Endothelial cell of umbilical vein (primary cell): Measurements from ENCODE around the gene METTL15. TPM values are rescaled to one million over a fixed set of nuclear protein-coding genes. Genes with fewer than 3 reads are reported as not detected.
"Not testable (repeated sequence)": the region's sequence is repeated elsewhere in the genome, so short reads cannot be mapped to it uniquely, and the experiment has no call there.

Source experiments
- BruUV-seq: library from RNA; stranded (reverse); fragments of 400-500 nt; replicated peaks from 2 replicates; lab custom pipeline; 2021; lab: Mats Ljungman, UMichigan
- CTCF ChIA-PET: fragments of 300-600, 350-600 bp; sonication (Branson Sonifier 250); formaldehyde crosslinking; loops from one replicate; lab custom pipeline; 2021; ENCODE audit warnings: antibody characterized with exemption, inconsistent platforms; lab: Charles Lee
- POLR2A ChIA-PET: fragments of 300-600, 350-600 bp; sonication (Branson Sonifier 250); formaldehyde crosslinking; loops from one replicate; lab custom pipeline; 2021; ENCODE audit warnings: antibody characterized with exemption, inconsistent platforms; lab: Charles Lee
- DNase-seq: peaks from one replicate; pipeline ENCODE4 v3.0.0-alpha.2; 2011; ENCODE audit warnings: low read depth, low spot score
- FAIRE-seq: peaks from 2 replicates; lab custom pipeline; 2011; peaks lifted over from hg19 to GRCh38; lab: Jason Lieb, UNC
- H2AFZ ChIP-seq: 2 replicates; pipeline ENCODE4 v1.6.0; 2012; ENCODE audit warnings: low read depth, low read length, control low read depth, inconsistent platforms
- H3K27ac ChIP-seq: 2 replicates; pipeline ENCODE4 v1.5.1; 2011; ENCODE audit warnings: low read depth, mild to moderate bottlenecking, control low read depth, low read length, moderate library complexity; ENCODE audit not compliant: insufficient read depth
- H3K27me3 ChIP-seq, 2 experiments: 2 replicates each; pipeline versions ENCODE4 v1.6.0 to v1.6.1; 2011; ENCODE audit warnings: low read length in 2 of 2, mixed read lengths in 1 of 2; ENCODE audit not compliant: control insufficient read depth in 2 of 2, insufficient read depth in 2 of 2
- H3K36me3 ChIP-seq, 2 experiments: 2 replicates in 1 of 2; 3 replicates in 1 of 2; pipeline ENCODE4 v1.5.1; 2011; ENCODE audit warnings: low read length in 2 of 2, mild to moderate bottlenecking in 1 of 2, moderate library complexity in 1 of 2; ENCODE audit not compliant: control insufficient read depth in 2 of 2, insufficient read depth in 2 of 2; ENCODE audit errors: extremely low read depth in 1 of 2
- H3K4me1 ChIP-seq: 3 replicates; pipeline ENCODE4 v1.5.1; 2011; ENCODE audit warnings: mild to moderate bottlenecking, low read length; ENCODE audit not compliant: control insufficient read depth, insufficient read depth; ENCODE audit errors: extremely low read depth
- H3K4me2 ChIP-seq: 2 replicates; pipeline ENCODE4 v1.6.1; 2011; ENCODE audit warnings: low read length, control low read depth, mixed read lengths; ENCODE audit not compliant: insufficient read depth
- H3K4me3 ChIP-seq, 3 experiments: fragments of 200-600 bp in 1 of 3; sonication (generic), shearing (Covaris generic) in 1 of 3; replicated peaks in 1 of 3; 2 replicates each; pipeline ENCODE4 v1.5.1; 2011 to 2016; ENCODE audit warnings: control low read depth in 3 of 3, low read length in 3 of 3, mild to moderate bottlenecking in 2 of 3, inconsistent platforms in 1 of 3, low read depth in 1 of 3, moderate library complexity in 1 of 3; ENCODE audit not compliant: insufficient read depth in 1 of 3
- H3K79me2 ChIP-seq: 2 replicates; pipeline ENCODE4 v1.6.0; 2012; ENCODE audit warnings: low read length, inconsistent platforms; ENCODE audit not compliant: control insufficient read depth, insufficient read depth
- H3K9ac ChIP-seq: replicated peaks from 2 replicates; pipeline ENCODE3; 2011; ENCODE audit warnings: low read length, control low read depth; ENCODE audit not compliant: insufficient read depth; ENCODE audit errors: extremely low read depth
- H3K9me1 ChIP-seq: replicated peaks from 3 replicates; pipeline ENCODE4 v1.6.0; 2011; ENCODE audit warnings: mild to moderate bottlenecking, low read length; ENCODE audit not compliant: control insufficient read depth, insufficient read depth; ENCODE audit errors: extremely low read depth
- H3K9me3 ChIP-seq: replicated peaks from 2 replicates; pipeline ENCODE4 v1.5.1; 2012; ENCODE audit warnings: low read length, inconsistent platforms; ENCODE audit not compliant: control insufficient read depth, insufficient read depth
- H4K20me1 ChIP-seq: replicated peaks from 2 replicates; pipeline ENCODE3; 2011; ENCODE audit warnings: mild to moderate bottlenecking, low read length; ENCODE audit not compliant: control insufficient read depth, insufficient read depth; ENCODE audit errors: extremely low read depth
- POLR2AphosphoS5 ChIP-seq: IDR thresholded peaks from 2 replicates; pipeline ENCODE4 v1.6.1; 2012; ENCODE audit warnings: low read depth, mild to moderate bottlenecking, control low read depth, low read length, moderate library complexity; ENCODE audit not compliant: insufficient read depth
- dilution Hi-C: fragments of 300-500 bp; cut with MboI; formaldehyde crosslinking; loops from one replicate; pipeline ENCODE4 v1.15.0; 2019; ENCODE audit warnings: low sequenced_read_pairs; ENCODE audit not compliant: extremely low pct_ligation_motif_present
- intact Hi-C: fragments of 100-400 bp; cut with micrococcal nuclease; formaldehyde crosslinking; loops from one replicate; pipeline ENCODE4 v1.10.0; 2022
- polyA plus RNA-seq, 4 experiments: library from polyadenylated mRNA; depleted of rRNA in 3 of 4; stranded (reverse) in 3 of 4; unstranded in 1 of 4; fragments of >200 nt; gene quantifications; 2 replicates each; pipeline versions ENCODE4 v1.2.1 to v1.2.3, GENCODE V29; 2011 to 2012; ENCODE audit warnings: missing spikeins in 1 of 4
- total RNA-seq: library from RNA; stranded (reverse); gene quantifications from 2 replicates; pipeline ENCODE4 v1.2.3, GENCODE V29; 2021

METTL15 gene
- total and polyA plus RNA-seq, 2 donors (not counting 3 experiments of a cell fraction or from before 2014, with no cell fraction given) = 3.2 to 12.1 TPM

DNA sequence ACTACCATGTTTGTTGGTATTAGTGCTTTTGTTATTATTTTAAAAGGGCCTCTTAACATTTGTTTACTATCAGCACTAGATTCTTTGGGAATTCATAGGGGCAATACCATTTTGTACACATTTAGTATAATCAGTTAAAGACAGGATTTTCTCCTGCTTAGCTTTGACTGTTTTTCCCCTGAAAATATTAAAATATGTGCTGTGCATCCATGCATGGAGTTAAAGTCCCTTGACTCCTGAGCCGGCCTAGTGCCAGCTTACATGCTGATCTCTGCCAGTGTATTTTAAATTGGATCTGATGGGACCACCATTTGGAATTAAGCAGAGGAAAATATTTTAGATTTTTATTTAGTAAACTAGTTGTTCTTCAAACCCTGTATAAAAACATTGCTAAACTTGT is 161.4 kb downstream of the METTL15 start:
- H3K9me3 ChIP-seq = no peaks in the 10 kb centered on the region
- no peak overlapping the region for H3K4me3 ChIP-seq
- H3K9ac ChIP-seq = no peak overlapping the region
- no peak for FAIRE-seq
- DNase-seq = no peak
- H3K27me3 ChIP-seq = no peaks in the 10 kb centered on the region
- H3K9me1 ChIP-seq = peaks cover 2% of the 10 kb centered on the region
- TF ChIP-seq POLR2AphosphoS5 = no peak
- H3K27ac ChIP-seq = no peak overlapping the region
- ChIA-PET CTCF (interaction anchor here (1.0 to 1.4 kb wide), 4 partner anchors 15 to 552 kb away, joined by 3 to 4 read pairs (median 3); no protein-coding TSS in a partner anchor), POLR2A (no interaction called here)
- BruUV-seq = no TSS peak
- H3K4me2 ChIP-seq = no peak overlapping the region
- no peak overlapping the region for H2AFZ ChIP-seq
- H3K36me3 ChIP-seq = no peaks in the 10 kb centered on the region
- no peaks in the 10 kb centered on the region for H4K20me1 ChIP-seq
- dilution Hi-C loops (no loop called here), intact Hi-C loops (no loop called here)
- H3K4me1 ChIP-seq = no peaks in the 10 kb centered on the region
- H3K79me2 ChIP-seq = no peaks in the 10 kb centered on the region

DNA sequence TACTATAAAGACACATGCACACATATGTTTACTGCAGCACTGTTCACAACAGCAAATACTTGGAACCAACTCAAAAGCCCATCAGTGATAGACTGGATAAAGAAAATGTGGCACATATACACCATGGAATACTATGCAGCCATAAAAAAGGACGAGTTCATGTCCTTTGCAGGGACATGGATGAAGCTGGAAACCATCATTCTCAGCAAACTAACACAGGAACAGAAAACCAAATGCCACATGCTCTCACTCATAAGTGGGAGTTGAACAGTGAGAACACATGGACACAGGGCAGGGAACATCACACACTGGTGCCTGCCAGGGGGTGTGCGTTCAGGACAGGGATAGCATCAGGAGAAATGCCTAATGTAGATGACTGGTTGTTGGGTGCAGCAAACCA is 164.1 kb downstream of the METTL15 start:
- H4K20me1 ChIP-seq, intact Hi-C loops, H2AFZ ChIP-seq, H3K4me1 ChIP-seq, H3K79me2 ChIP-seq, FAIRE-seq, H3K4me3 ChIP-seq, DNase-seq, H3K27me3 ChIP-seq, CTCF ChIA-PET, H3K9me3 ChIP-seq, H3K4me2 ChIP-seq, dilution Hi-C loops, H3K9me1 ChIP-seq, BruUV-seq, H3K9ac ChIP-seq, H3K36me3 ChIP-seq, H3K27ac ChIP-seq, POLR2A ChIA-PET: not testable (repeated sequence)
